Left colon (tissue), 2 donors: ENCODE measurements around the gene ADIPOR2. TPM values are rescaled to one million over a fixed set of nuclear protein-coding genes. Genes with fewer than 3 reads are reported as not detected.
A peak's percentile ranks its signal among the peaks of the same experiment; 100 is the strongest.
"Not testable (repeated sequence)": the region's sequence is repeated elsewhere in the genome, so short reads cannot be mapped to it uniquely, and the experiment has no call there.

Experiments used
- ATAC-seq: fragments of 200-7000 bp; cut with Tn5 transposase; one replicate; pipeline ENCODE4 v1.9.1; 2020; ENCODE audit warnings: mild to moderate bottlenecking, moderate library complexity
- DNase-seq, 2 donors: peaks; one replicate each; pipeline ENCODE4 v3.0.0-alpha.2; 2020
- intact Hi-C, 2 donors: fragments of 100-400 bp; cut with DNase I in 1 of 2; cut with micrococcal nuclease in 1 of 2; formaldehyde crosslinking; loops; one replicate each; pipeline versions ENCODE4 v1.11.2 to v1.14.0; 2022; cut with DNase I, micrococcal nuclease
- total RNA-seq, 2 donors: library from RNA; stranded (reverse); fragmentation: NEBNext Ultra II Directional; extraction: Animal tissue kit (Norgen Biotek cat#: 25700); gene quantifications; one replicate each; pipeline ENCODE4 v1.2.1, GENCODE V29; 2021
- donor health status: DM: no; HTN: no; CAD: no.
- donor health status: DM: yes; HTN: yes; CAD: no.

The ADIPOR2 gene
- total RNA-seq, 2 donors from 2014 or later, result 100 to 111 TPM

GRCh38 chr12:1661553-1662335 lies 29.1 kb upstream of the ADIPOR2 start:
- intact Hi-C loops, result no loop called here
- ATAC-seq, result peak; percentile 80
- peak; percentile 94 to 97 for DNase-seq

GRCh38 chr12:1662761-1663439 lies 28.0 kb upstream of the ADIPOR2 start:
- peak; percentile 52 for ATAC-seq
- DNase-seq, result peak; percentile 70 to 84
- intact Hi-C loops, result no loop called here

- intact Hi-C loops, result no loop called here
- ATAC-seq (no peak), DNase-seq (no peak)
Measured at GRCh38 chr12:1663440-1664132, 27.3 kb upstream of the ADIPOR2 start.

- ATAC-seq (no peak), DNase-seq (no peak)
- intact Hi-C loops, result no loop called here
Measured at GRCh38 chr12:1665366-1665765, 25.5 kb upstream of the ADIPOR2 start.

- DNase-seq, result no peak
- ATAC-seq, result no peak
- intact Hi-C loops, result no loop called here
Measured at GRCh38 chr12:1666215-1666614, 24.7 kb upstream of the ADIPOR2 start.

- ATAC-seq, result peak; percentile 29
- no peak for DNase-seq
- intact Hi-C loops, result no loop called here
Measured at GRCh38 chr12:1666685-1667162, 24.1 kb upstream of the ADIPOR2 start.

- no peak for DNase-seq
- ATAC-seq, result no peak
- intact Hi-C loops, result no loop called here
Measured at GRCh38 chr12:1668833-1669543, 21.9 kb upstream of the ADIPOR2 start.

- ATAC-seq (peak; percentile 85), DNase-seq (peak; percentile 79 to 88)
- intact Hi-C loops, result no loop called here
Measured at GRCh38 chr12:1670358-1671268, 20.3 kb upstream of the ADIPOR2 start.

GRCh38 chr12:1676043-1676442 lies 14.8 kb upstream of the ADIPOR2 start:
- ATAC-seq (no peak), DNase-seq (no peak)
- intact Hi-C loops, result no loop called here

GRCh38 chr12:1680804-1681492 lies 9.9 kb upstream of the ADIPOR2 start:
- intact Hi-C loops, result no loop called here
- ATAC-seq (peak; percentile 99), DNase-seq (peak; percentile 26 to 58)

- intact Hi-C loops, result no loop called here
- peak; percentile 42 for ATAC-seq
- DNase-seq, result no peak
Measured at GRCh38 chr12:1681493-1681807, 9.4 kb upstream of the ADIPOR2 start.

- intact Hi-C loops, result no loop called here
- no peak for ATAC-seq
- no peak for DNase-seq
Measured at GRCh38 chr12:1688086-1688710, 2.7 kb upstream of the ADIPOR2 start.

- intact Hi-C loops, result no loop called here
- peak; percentile 37 to 67 for DNase-seq
- ATAC-seq, result peak; percentile 53
Measured at GRCh38 chr12:1691123-1692007, 495 bp downstream of the ADIPOR2 start.

- ATAC-seq (no peak), DNase-seq (no peak)
- intact Hi-C loops, result no loop called here
Measured at GRCh38 chr12:1692226-1692625, 1.4 kb downstream of the ADIPOR2 start.

- no peak for DNase-seq
- no peak for ATAC-seq
- intact Hi-C loops, result no loop called here
Measured at GRCh38 chr12:1692895-1693610, 2.2 kb downstream of the ADIPOR2 start.

- DNase-seq, ATAC-seq, intact Hi-C loops: not testable (repeated sequence)
Measured at GRCh38 chr12:1695097-1695496, 4.2 kb downstream of the ADIPOR2 start.
